ENCODE data around the gene TNFRSF6B.
A peak's percentile ranks its signal among the peaks of the same experiment; 100 is the strongest.

DNA sequence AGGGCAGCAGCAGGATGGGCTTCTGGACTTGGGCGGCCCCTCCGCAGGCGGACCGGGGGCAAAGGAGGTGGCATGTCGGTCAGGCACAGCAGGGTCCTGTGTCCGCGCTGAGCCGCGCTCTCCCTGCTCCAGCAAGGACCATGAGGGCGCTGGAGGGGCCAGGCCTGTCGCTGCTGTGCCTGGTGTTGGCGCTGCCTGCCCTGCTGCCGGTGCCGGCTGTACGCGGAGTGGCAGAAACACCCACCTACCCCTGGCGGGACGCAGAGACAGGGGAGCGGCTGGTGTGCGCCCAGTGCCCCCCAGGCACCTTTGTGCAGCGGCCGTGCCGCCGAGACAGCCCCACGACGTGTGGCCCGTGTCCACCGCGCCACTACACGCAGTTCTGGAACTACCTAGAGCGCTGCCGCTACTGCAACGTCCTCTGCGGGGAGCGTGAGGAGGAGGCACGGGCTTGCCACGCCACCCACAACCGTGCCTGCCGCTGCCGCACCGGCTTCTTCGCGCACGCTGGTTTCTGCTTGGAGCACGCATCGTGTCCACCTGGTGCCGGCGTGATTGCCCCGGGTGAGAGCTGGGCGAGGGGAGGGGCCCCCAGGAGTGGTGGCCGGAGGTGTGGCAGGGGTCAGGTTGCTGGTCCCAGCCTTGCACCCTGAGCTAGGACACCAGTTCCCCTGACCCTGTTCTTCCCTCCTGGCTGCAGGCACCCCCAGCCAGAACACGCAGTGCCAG, at the start of gene TNFRSF6B:
- TF ChIP-seq POLR2A (IDR thresholded peaks at IDR 0.05; ENCODE audit: low read length) = peak; percentile 48
- TF ChIP-seq GATA1 (IDR thresholded peaks at IDR 0.05; ENCODE audit: low read depth, low read length) = no peak

Data from erythroblast (primary cell).